Measurements from ENCODE around the gene RALGPS1.

GRCh38 chr9:126880947-126881332 lies 33.6 kb upstream of the RALGPS1 start:
- TF ChIP-seq CTCF (IDR thresholded peaks at IDR 0.05): no peak
- no peak for TF ChIP-seq POLR2A (IDR thresholded peaks at IDR 0.05)

All from lower leg skin (tissue), 3 donors.